Measurements from ENCODE around the gene TNNI3K. TPM values are rescaled to one million over a fixed set of nuclear protein-coding genes. Genes with fewer than 3 reads are reported as not detected.

The TNNI3K gene
- total RNA-seq, 4 donors from 2014 or later = 0.19 TPM; not detected in 3

GRCh38 chr1:74324684-74325448 lies 89.7 kb downstream of the TNNI3K start:
- no peaks in the 10 kb centered on the region for H3K4me1 ChIP-seq
- 47 to 62% methylated on average over 4 to 6 of the region's 6 CpGs for WGBS, 2 donors

GRCh38 chr1:74328851-74329250 lies 93.7 kb downstream of the TNNI3K start:
- Histone ChIP-seq H3K4me3 (no peak overlapping the region), H3K27ac (no peak overlapping the region), H3K36me3 (no peaks in the 10 kb centered on the region), H3K27me3 (no peaks in the 10 kb centered on the region), H3K9me3 (no peaks in the 10 kb centered on the region), H3K4me1 (no peaks in the 10 kb centered on the region)
- no peak for TF ChIP-seq CTCF (IDR thresholded peaks at IDR 0.05)
- TF ChIP-seq POLR2A (IDR thresholded peaks at IDR 0.05) = no peak
- no peak for DNase-seq
- intact Hi-C loops (cut with DNase I) = no loop called here

More at GRCh38 chr1:74324684-74325448, 89.7 kb downstream of the TNNI3K start:
- Histone ChIP-seq H3K27me3 (no peaks in the 10 kb centered on the region), H3K27ac (no peak overlapping the region), H3K36me3 (no peaks in the 10 kb centered on the region), H3K4me3 (no peak overlapping the region), H3K9me3 (no peaks in the 10 kb centered on the region)
- no peak for DNase-seq
- TF ChIP-seq POLR2A (IDR thresholded peaks at IDR 0.05) (no peak), CTCF (IDR thresholded peaks at IDR 0.05) (no peak)
- intact Hi-C loops (cut with DNase I) = no loop called here

- H3K4me3 ChIP-seq = no peak overlapping the region
- TF ChIP-seq CTCF (IDR thresholded peaks at IDR 0.05) = no peak
- no peak for TF ChIP-seq POLR2A (IDR thresholded peaks at IDR 0.05)
- no peaks in the 10 kb centered on the region for H3K4me1 ChIP-seq
- H3K9me3 ChIP-seq = no peaks in the 10 kb centered on the region
- no peak for DNase-seq
- no peaks in the 10 kb centered on the region for H3K27me3 ChIP-seq
- 66 to 76% methylated on average over 2 of the region's 2 CpGs for WGBS, 2 donors
- H3K27ac ChIP-seq = no peak overlapping the region
- intact Hi-C loops (cut with DNase I) = no loop called here
- no peaks in the 10 kb centered on the region for H3K36me3 ChIP-seq
These were observed 98.1 kb downstream of the TNNI3K start for GRCh38 chr1:74333244-74333643.

- intact Hi-C loops (cut with DNase I) = no loop called here
- Histone ChIP-seq H3K27me3 (no peaks in the 10 kb centered on the region), H3K36me3 (no peaks in the 10 kb centered on the region), H3K9me3 (no peaks in the 10 kb centered on the region), H3K4me1 (no peaks in the 10 kb centered on the region), H3K27ac (no peak overlapping the region), H3K4me3 (no peak overlapping the region)
- TF ChIP-seq CTCF (IDR thresholded peaks at IDR 0.05) (no peak), POLR2A (IDR thresholded peaks at IDR 0.05) (no peak)
- no peak for DNase-seq
These were observed 99.0 kb downstream of the TNNI3K start for GRCh38 chr1:74334147-74334546.

GRCh38 chr1:74340656-74341055 lies 105.5 kb downstream of the TNNI3K start:
- intact Hi-C loops (cut with DNase I) = no loop called here
- Histone ChIP-seq H3K27ac (no peak overlapping the region), H3K27me3 (no peaks in the 10 kb centered on the region), H3K4me1 (peaks cover 0 to 3% (median 0%) of the 10 kb centered on the region in 3 donors), H3K4me3 (no peak overlapping the region), H3K9me3 (no peaks in the 10 kb centered on the region), H3K36me3 (no peaks in the 10 kb centered on the region)
- no peak for DNase-seq
- WGBS, 2 donors = 32 to 43% methylated on average over 2 of the region's 2 CpGs
- no peak for TF ChIP-seq POLR2A (IDR thresholded peaks at IDR 0.05)
- TF ChIP-seq CTCF (IDR thresholded peaks at IDR 0.05) = no peak
